PC-3 (cell line): ENCODE data around the gene CDK5R1. TPM values are rescaled to one million over a fixed set of nuclear protein-coding genes. Genes with fewer than 3 reads are reported as not detected.

Experiments
- ATAC-seq: fragments of 200-7000 bp; cut with Tn5 transposase; 2 replicates; pipeline ENCODE4 v1.9.1; 2020; ENCODE audit warnings: mild to moderate bottlenecking, moderate library complexity
- BruUV-seq: library from RNA; stranded (reverse); fragments of 400-500 nt; replicated peaks from 2 replicates; lab custom pipeline; 2021; lab: Mats Ljungman, UMichigan
- CTCF ChIA-PET: fragments of 300-600 bp; sonication (Branson Sonifier 250); formaldehyde crosslinking; loops from one replicate; lab custom pipeline; 2022; ENCODE audit warnings: antibody characterized with exemption; lab: Charles Lee
- POLR2A ChIA-PET: fragments of 300-600 bp; sonication (Branson Sonifier 250); formaldehyde crosslinking; loops from one replicate; lab custom pipeline; 2022; ENCODE audit warnings: antibody characterized with exemption; ENCODE audit not compliant: unreplicated experiment; lab: Charles Lee
- DNase-seq: peaks from one replicate; pipeline ENCODE4 v3.0.0-alpha.2; 2015
- H2AFZ ChIP-seq: fragments of 300-600 bp; sonication (generic); 2 replicates; pipeline ENCODE4 v1.6.0; 2016; ENCODE audit warnings: antibody characterized with exemption, low read length
- H3F3A ChIP-seq: fragments of 300-600 bp; sonication (generic); one replicate; pipeline ENCODE4 v1.6.0; 2017; ENCODE audit warnings: antibody characterized with exemption, low read length, control low read depth, mild to moderate bottlenecking; ENCODE audit not compliant: unreplicated experiment
- H3K27ac ChIP-seq: fragments of 300-600 bp; sonication (generic); 2 replicates; pipeline ENCODE4 v1.5.1; 2016; ENCODE audit warnings: mild to moderate bottlenecking, low read length
- H3K27me3 ChIP-seq: fragments of 300-600 bp; sonication (generic); 2 replicates; pipeline ENCODE4 v1.6.1; 2016; ENCODE audit warnings: low read length, mixed read lengths
- H3K36me3 ChIP-seq: fragments of 300-600 bp; sonication (generic); 2 replicates; pipeline ENCODE4 v1.6.1; 2016; ENCODE audit warnings: low read depth, mixed run types, low read length, mixed read lengths
- H3K4me1 ChIP-seq: fragments of 300-600 bp; sonication (generic); 2 replicates; pipeline ENCODE4 v1.5.1; 2016; ENCODE audit warnings: low read length; ENCODE audit not compliant: insufficient read depth
- H3K4me2 ChIP-seq: fragments of 300-600 bp; sonication (generic); 2 replicates; pipeline ENCODE4 v1.6.0; 2016; ENCODE audit warnings: low read length
- H3K4me3 ChIP-seq: fragments of 300-600 bp; sonication (generic); 2 replicates; pipeline ENCODE4 v1.5.1; 2016; ENCODE audit warnings: mild to moderate bottlenecking, low read length, mixed read lengths
- H3K79me2 ChIP-seq: fragments of 300-600 bp; sonication (generic); 2 replicates; pipeline ENCODE4 v1.6.1; 2017; ENCODE audit warnings: low read length, mixed read lengths
- H3K9ac ChIP-seq: fragments of 300-600 bp; sonication (generic); 2 replicates; pipeline ENCODE4 v1.6.0; 2016; ENCODE audit warnings: mild to moderate bottlenecking, low read length
- H3K9me2 ChIP-seq: fragments of 300-600 bp; sonication (generic); replicated peaks from 2 replicates; pipeline ENCODE4 v1.6.1; 2016; ENCODE audit warnings: mixed run types, low read length, mixed read lengths
- H3K9me3 ChIP-seq: fragments of 300-600 bp; sonication (generic); 2 replicates; pipeline ENCODE4 v1.6.1; 2016; ENCODE audit warnings: low read length, mixed read lengths
- H4K20me1 ChIP-seq: fragments of 300-600 bp; sonication (generic); 2 replicates; pipeline ENCODE4 v1.6.1; 2016; ENCODE audit warnings: low read length, mixed read lengths
- EZH2 ChIP-seq: fragments of 300-600 bp; sonication (generic); IDR thresholded peaks from one replicate; pipeline ENCODE4 v1.6.1; 2017; ENCODE audit warnings: antibody characterized with exemption, mild to moderate bottlenecking, low read length; ENCODE audit not compliant: unreplicated experiment
- EZH2phosphoT487 ChIP-seq: fragments of 300-600 bp; sonication (generic); IDR thresholded peaks from 2 replicates; pipeline ENCODE4 v1.6.1; 2018; ENCODE audit warnings: mild to moderate bottlenecking, antibody characterized with exemption, low read length, borderline replicate concordance
- intact Hi-C: fragments of 100-400 bp; cut with micrococcal nuclease; formaldehyde crosslinking; loops from 2 replicates; pipeline ENCODE4 v1.9.0; 2023
- total RNA-seq: library from RNA; depleted of rRNA; stranded (reverse); fragments of >200 nt; gene quantifications from 2 replicates; pipeline ENCODE4 v1.2.3, GENCODE V29; 2014
- TF ChIP-seq, protein P1 (sequence below): fragments of 300-600 bp; sonication (generic); conservative IDR thresholded peaks from 2 replicates; pipeline ENCODE4 v1.5.1; 2017; ENCODE audit warnings: antibody characterized with exemption, low read depth, mild to moderate bottlenecking, low read length

Gene CDK5R1
- total RNA-seq, 1 experiment from 2014 or later = 1.7 TPM

GRCh38 chr17:32445074-32445415 lies 41.7 kb upstream of the CDK5R1 start:
- peak overlapping the region; percentile 95 for H3K4me2 ChIP-seq
- no TSS peak for BruUV-seq
- H3K9ac ChIP-seq = peak overlapping the region; percentile 100
- H3K36me3 ChIP-seq = peaks cover 32% of the 10 kb centered on the region
- peak overlapping the region; percentile 89 for H3K27ac ChIP-seq
- no peaks in the 10 kb centered on the region for H3K27me3 ChIP-seq
- peak overlapping the region; percentile 89 for H3K4me3 ChIP-seq
- DNase-seq (peak; percentile 47), ATAC-seq (peak; percentile 74)
- peaks cover 16% of the 10 kb centered on the region for H3K4me1 ChIP-seq
- H3K9me2 ChIP-seq = no peaks in the 10 kb centered on the region
- ChIA-PET POLR2A (interaction anchor here (0.5 kb wide), 1 partner anchor 14 kb away, joined by 5 read pairs; no protein-coding TSS in a partner anchor), CTCF (no interaction called here)
- peaks cover 58% of the 10 kb centered on the region for H3K79me2 ChIP-seq
- TF ChIP-seq, protein P1, sequence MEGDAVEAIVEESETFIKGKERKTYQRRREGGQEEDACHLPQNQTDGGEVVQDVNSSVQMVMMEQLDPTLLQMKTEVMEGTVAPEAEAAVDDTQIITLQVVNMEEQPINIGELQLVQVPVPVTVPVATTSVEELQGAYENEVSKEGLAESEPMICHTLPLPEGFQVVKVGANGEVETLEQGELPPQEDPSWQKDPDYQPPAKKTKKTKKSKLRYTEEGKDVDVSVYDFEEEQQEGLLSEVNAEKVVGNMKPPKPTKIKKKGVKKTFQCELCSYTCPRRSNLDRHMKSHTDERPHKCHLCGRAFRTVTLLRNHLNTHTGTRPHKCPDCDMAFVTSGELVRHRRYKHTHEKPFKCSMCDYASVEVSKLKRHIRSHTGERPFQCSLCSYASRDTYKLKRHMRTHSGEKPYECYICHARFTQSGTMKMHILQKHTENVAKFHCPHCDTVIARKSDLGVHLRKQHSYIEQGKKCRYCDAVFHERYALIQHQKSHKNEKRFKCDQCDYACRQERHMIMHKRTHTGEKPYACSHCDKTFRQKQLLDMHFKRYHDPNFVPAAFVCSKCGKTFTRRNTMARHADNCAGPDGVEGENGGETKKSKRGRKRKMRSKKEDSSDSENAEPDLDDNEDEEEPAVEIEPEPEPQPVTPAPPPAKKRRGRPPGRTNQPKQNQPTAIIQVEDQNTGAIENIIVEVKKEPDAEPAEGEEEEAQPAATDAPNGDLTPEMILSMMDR = no peak
- TF ChIP-seq EZH2phosphoT487 = no peak
- peaks cover 25% of the 10 kb centered on the region for H4K20me1 ChIP-seq
- H3K9me3 ChIP-seq = no peaks in the 10 kb centered on the region
- H2AFZ ChIP-seq = peak overlapping the region; percentile 74; the same call in 1 of the 2 replicates
- no peaks in the 10 kb centered on the region for H3F3A ChIP-seq
- intact Hi-C loops = no loop called here

DNA sequence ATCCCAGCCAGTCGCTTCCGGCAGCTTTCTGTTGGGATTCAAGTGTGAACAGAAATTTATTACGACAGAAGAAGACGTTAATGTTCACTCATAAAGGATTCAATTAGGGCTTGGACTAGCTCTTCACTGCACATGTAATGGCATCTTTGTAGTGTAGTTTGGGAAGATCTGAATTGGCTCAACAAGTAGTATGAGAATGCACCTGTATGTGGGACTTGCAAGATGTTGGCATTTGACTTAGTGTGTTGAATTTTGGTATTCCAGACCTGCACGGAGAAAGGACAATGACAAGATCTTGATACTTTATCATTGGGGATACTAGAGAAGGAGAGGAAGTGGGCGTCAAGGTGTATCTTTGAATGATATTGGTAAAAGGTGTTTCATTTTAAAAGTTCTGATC lies 41.3 kb upstream of the CDK5R1 start:
- Histone ChIP-seq H3K4me3 (peak overlapping the region; percentile 89), H3K79me2 (peaks cover 62% of the 10 kb centered on the region), H3K9ac (peak overlapping the region; percentile 100), H3K27ac (peak overlapping the region; percentile 89; the same call in 1 of the 2 replicates), H3K9me3 (no peaks in the 10 kb centered on the region), H2AFZ (no peak overlapping the region), H3K9me2 (no peaks in the 10 kb centered on the region), H3K27me3 (no peaks in the 10 kb centered on the region), H3K4me2 (peak overlapping the region; percentile 95), H3K4me1 (peaks cover 16% of the 10 kb centered on the region), H3F3A (no peaks in the 10 kb centered on the region), H3K36me3 (peaks cover 33% of the 10 kb centered on the region), H4K20me1 (peaks cover 25% of the 10 kb centered on the region)
- TSS peak; percentile 56 for BruUV-seq
- POLR2A ChIA-PET = no interaction called here
- ATAC-seq (no peak), DNase-seq (no peak)
- intact Hi-C loops = no loop called here
- TF ChIP-seq EZH2 (no peak), EZH2phosphoT487 (no peak)
- TF ChIP-seq, protein P1 = no peak
- CTCF ChIA-PET = no interaction called here

DNA sequence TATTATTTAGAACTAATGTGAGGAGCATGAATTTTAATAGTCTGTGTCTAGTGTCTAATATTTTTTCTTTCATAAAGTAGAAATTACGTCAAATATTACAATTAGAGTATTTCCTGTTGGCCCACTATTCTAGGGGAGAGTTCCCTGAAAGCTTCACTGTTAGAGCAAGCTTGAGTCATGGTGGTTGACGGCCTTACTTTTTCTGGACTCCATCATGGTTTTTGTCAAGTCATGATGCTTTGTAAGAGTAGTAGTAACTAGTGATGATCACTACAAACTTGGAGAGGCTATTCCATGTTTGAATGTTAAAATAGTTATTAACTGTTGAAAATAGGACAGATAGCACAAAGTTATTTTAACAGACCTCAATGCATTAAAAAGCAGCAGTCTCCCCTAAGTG lies 40.8 kb upstream of the CDK5R1 start:
- Histone ChIP-seq H3K36me3 (peaks cover 38% of the 10 kb centered on the region), H3K79me2 (peaks cover 67% of the 10 kb centered on the region), H3K9me3 (no peaks in the 10 kb centered on the region), H3K9me2 (no peaks in the 10 kb centered on the region), H3K27ac (peak overlapping the region; percentile 10; the same call in 1 of the 2 replicates), H2AFZ (no peak overlapping the region), H3K4me2 (peak overlapping the region; percentile 95), H3F3A (no peaks in the 10 kb centered on the region), H3K4me3 (peak overlapping the region; percentile 89), H4K20me1 (peaks cover 25% of the 10 kb centered on the region), H3K27me3 (no peaks in the 10 kb centered on the region), H3K9ac (peak overlapping the region; percentile 100), H3K4me1 (peaks cover 16% of the 10 kb centered on the region)
- ChIA-PET CTCF (no interaction called here), POLR2A (no interaction called here)
- no TSS peak for BruUV-seq
- DNase-seq (peak; percentile 27), ATAC-seq (no peak)
- intact Hi-C loops = no loop called here
- TF ChIP-seq, protein P1 = no peak
- TF ChIP-seq EZH2phosphoT487 (no peak), EZH2 (no peak)
